HG02610 (cell line): ENCODE results near the gene NUDT4.

Source experiments
- ATAC-seq: cut with Tn5 transposase; IDR thresholded peaks from one replicate; pipeline ENCODE4 v1.9.1; 2021; ENCODE audit warnings: mild to moderate bottlenecking, moderate library complexity; ENCODE audit not compliant: unreplicated experiment

The NUDT4 gene

DNA sequence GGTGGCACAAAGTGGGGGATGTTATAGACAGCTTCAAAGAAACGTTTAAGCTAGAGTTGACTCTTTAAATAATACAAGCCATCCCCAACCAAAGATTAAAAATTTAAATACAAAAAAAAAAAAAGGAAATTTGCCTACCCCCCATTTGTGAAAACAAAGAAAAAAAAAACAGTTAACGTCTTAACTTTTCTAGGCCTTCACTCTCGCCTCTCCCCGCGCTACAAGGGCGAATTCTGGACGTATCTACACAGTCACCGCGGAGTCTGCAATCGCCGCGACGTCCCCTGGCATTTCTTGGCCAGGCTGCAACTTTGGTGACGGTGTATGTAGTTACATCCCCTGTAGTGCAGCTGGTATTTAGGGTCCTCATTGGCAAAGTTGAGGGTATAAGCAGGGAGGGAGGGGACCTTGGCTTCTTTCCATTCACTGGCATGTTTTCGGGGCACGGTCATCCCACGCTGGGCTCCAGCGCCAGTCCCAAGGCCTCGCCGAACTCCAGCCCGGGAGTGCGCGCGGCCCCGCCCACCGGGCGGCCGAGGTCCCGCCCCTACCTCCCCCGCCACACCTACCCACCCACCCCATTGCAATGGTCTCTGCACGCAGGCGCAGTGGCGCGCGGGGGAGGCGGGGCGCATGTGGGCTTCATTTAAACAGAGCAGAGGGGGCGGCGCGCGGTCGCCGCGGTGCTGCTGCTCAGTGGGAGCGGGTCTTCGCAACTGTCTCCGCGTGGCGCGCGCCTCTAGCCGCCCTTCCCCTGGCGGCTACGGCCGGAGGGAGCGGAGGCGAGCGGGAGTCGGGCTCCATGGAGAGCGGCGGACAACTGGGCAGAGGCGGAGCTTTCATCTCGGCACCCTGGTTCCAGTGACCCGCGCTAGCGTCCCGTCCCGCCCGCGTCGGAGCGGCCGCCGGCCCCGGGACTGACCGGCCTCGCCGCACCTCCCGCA, at the start of gene NUDT4:
Gene NUDT4 (plus strand): TSS at position 674 of the 944 bp plus-strand sequence. CDS start 398 bp downstream, outside the sequence.
- peak; percentile 69 for ATAC-seq

DNA sequence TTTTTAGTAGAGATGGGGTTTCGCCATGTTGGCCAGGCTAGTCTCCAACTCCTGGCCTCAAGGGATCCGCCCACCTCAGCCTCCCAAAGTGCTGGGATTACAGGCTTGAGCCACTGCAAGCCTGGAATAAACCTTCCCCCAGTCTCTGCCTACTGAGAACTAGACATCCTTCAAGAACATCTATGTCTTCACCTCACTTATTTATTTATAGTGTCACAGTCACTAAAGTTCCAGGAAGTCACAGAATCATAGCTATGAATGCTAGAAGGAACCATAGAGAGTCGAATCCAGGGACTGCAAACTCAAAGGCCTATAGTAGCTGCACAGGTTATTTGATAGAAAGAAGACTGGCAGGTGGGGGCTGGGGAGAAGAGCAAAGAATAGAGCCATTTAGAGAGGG, 44.7 kb upstream of the NUDT4 start:
- no peak for ATAC-seq

DNA sequence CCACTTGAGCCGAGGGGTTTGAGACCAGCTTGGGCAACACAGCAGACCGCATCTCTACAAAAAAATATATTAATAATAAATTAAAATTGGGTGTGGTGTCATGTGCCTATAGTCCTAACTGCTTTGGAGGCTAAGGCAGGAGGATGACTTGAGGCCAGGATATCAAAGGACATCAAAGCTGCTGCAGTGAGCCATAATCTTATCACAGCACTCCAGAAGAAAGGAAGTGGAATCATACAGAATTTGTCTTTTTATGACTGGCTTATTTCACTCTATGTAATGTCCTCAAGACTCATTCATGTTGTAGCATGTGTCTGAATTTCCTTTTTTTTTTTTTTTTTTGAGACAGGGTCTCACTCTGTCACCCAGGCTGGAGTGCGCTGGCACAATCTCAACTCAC, 43.9 kb upstream of the NUDT4 start:
- ATAC-seq, result no peak

DNA sequence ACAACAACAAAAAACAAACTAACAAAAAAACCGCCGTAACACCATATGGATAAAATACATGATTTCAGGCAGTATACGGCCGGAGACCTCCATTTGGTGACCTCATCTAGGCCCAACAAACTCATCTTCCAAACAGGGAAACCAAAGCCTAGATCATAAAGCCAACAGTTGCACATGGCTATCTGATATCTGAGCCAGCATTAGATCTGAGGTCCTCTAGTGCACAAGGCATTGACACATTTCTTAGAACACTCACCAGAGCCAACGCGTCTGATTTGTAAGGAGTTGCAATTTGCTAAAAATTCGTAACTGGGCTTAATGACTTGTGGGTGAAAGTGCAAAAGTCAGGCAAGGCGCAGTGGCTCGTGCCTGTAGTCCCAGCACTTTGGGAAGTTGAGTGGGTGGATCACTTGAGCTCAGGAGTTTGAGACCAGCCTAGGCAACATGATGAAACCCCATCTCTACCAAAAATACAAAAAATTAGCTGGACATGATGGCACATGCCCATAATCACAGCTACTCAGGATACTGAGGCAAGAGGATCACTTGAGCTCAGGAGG, 42.0 kb upstream of the NUDT4 start:
- ATAC-seq, result no peak

DNA sequence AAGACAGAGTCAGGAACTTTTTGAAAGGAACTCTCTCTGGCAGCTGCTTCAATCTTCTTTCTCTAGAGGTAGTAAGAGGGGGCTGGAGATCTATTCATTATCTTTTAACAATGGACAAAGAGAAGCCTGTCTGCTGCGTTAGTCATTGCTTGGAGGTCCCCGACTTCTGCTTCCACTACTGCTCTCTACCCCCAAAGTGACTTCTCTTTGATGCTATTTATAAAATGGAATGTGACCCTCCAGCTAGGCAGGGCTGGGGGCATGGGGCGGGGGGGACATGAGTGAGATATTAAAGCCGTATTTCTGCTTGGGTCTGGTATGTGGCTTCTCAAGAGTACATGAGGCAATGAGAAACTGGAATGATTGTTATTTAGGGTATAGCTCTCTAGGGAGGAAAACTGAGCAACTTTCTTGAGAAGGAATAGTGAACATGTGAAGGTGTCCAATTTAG, 41.4 kb upstream of the NUDT4 start:
- ATAC-seq, result no peak

DNA sequence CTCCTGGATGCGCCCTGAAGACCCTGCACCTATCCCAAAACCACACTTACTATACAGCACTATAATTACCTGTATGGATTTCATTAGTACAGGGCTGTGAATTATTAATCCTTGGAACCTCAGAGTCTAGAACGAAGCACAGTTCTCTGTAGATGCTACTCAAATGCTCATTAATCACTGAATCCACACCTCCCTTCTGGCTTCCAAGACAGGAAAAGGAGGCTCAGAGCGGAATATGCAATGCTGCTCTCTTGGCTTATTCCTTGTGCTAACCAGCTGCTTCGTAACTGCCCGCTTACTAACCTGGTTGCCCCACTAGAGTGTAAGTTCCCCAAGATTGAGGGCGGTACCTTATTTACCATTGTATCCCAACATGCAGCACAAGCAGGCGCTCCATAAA, 39.1 kb upstream of the NUDT4 start:
- ATAC-seq, result no peak

DNA sequence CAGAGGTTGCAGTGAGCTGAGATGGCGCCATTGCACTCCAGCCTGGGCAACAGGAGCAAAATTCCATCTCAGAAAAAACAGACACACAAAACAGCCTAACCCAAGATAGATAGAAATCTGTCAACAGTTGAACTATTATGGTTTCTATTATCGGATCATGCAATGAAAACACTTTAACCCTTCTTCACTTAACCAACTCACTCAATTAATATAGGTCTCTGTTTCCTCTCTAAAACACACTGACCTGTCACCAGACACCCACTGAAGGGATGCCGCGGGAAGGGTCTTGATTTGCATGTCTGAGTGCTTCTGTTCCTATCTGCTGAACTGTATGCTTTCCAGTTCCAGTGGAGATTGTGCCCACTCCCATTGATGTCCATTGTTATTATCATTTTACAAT, 38.0 kb upstream of the NUDT4 start:
- ATAC-seq, result no peak

DNA sequence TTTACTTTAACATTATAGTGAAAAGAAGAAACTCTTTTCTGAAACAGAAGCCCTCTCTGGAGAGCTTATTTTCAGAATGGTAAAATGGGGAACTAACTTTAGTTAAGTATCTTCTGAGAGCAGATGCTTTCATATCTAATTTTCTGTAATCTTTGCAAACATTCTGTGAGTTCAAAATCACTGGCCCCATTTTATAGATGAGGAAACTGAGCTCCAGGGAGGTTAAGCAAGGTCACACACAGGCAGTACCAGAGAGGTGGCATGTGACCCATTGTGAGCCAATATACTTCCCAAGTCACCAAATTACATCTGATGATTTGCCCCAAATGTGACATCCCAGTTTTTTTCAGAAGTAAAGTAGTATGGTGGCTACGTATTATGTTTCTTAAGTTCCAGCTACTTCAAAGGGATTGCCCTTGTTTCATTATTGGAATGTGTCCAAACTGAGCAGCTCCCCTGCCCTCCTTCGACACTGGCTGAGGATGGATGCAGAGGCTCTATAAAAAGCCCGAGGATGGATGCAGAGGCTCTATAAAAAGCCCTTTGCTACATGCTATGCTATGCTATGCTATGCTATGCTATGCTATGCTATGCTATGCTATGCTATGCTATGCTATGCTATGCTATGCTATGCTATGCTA, 36.2 kb upstream of the NUDT4 start:
- no peak for ATAC-seq

DNA sequence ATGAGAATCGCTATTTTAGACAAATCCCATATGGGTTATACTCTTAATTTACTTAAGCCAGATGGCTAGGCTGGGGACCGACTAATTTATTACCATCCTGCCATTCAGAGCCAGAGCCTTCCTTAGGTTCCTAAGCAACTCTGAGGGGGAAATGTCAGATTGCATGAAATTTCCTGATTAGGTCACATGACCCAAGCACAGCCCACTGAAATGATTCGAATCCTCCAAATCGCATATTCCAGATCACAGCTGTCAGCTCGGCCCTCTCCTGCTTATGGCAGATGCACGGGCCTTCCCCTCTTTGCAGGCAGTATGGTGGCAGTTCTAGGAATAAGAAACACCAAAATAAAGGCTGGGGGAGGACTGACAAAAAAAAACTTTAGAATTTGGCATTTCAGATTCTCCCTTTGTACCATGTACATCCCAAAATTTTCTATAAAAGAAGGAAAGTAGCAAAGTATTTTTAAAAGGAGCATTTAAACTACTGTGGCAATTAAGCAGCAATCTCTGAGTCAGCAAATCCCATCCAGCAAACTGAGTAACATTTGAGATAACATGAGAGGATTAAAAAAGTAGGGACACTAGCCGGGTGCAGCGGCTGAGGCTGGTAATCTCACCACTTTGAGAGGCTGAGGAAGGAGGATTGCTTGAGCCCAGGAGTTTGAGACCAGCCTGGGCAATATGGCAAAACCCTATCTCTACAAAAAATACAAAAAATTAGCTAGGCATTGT, 30.5 kb upstream of the NUDT4 start:
- no peak for ATAC-seq

DNA sequence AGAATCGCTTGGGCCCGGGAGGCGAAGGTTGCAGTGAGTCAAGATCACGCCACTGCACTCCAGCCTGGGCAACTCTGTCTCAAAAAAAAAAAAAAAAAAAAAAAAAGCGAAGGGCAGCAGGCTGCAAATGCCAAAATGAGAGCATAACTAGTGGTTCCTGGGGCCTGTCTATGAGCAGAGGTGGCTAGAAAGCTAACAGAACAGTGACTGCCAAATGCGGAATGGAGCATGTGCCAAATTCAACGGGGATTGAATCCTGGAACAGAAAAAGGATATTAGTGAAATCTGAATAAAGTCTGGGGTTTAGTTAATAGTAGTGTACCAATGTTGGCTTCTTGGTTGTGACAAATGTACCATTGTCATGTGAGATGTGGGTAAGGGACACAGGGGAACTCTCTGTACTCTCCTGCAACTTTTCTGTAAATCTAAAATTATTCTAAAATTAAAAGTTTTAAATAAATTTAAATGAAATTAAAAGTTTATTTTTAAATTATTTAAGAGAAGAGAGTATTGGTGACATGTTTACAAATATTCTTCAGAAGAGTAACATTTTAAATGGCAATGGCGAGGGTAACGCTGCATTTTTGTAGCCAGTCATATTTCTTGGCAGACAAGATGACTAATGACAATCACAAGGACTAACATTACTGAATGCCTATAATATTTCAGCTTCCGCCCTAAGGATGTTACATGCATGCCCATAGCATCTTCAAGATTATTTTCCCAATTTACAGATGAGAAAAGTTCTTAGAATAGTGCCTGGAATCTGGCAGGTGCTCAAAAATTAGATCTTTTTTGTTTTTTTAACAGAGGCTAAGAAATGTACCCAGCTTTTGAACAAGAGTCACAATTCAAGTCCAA, 28.9 kb upstream of the NUDT4 start:
- ATAC-seq, result no peak

DNA sequence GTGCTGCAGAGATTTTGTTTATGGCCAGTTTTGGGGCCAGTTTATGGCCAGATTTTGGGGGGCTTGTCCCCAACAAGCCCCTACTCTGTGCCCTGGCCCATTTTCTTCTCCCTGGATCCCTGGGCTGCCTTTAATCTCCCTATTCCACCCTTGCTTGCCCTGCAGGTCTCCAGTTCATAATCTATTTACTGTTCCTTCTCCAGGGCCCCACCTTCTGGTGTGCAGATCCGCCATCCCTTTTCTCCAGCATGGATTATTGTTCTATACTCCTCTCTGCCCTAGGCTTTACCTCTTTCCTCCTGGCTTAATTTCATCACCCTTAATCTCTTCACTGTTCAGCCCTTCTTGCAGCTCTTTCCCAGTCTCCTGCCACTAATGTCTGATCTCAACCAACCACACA, 26.0 kb upstream of the NUDT4 start:
- ATAC-seq, result no peak

DNA sequence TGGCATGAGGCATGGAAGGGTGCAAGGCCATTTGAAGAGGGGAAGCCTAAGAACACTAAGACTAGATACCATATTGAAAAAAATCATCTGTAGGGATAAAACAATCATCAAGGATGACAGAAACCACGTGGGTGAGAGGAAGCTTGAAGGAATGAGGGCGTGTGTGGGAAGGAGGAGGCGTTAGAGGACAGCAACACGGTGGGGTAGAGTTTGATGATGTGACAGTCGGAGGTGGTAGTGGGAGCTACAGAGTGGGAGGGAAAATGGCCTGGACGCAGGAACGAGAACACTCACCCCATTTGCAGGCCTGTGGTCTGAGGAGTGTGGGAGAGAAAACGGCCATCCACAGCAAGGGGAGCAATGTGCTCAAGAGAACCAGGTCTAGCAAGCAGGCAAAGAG, 25.4 kb upstream of the NUDT4 start:
- no peak for ATAC-seq

DNA sequence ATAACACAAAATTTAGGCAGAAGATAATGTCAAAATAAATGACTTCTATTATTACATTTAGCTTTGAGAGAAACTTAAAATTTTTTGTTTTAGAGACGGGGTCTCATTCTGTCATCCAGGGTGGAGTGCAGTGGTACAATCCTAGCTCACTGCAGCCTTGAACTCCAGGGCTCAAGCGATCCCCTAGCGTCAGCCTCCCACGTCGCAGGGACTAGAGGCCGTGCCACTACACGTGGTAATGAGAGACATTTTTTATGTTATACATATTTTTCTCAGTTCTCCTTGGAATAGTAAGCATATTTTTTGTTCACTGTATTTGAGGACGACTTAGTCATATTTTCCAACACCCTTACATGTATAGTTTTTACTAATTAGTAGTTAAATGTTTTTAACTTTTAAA, 21.5 kb upstream of the NUDT4 start:
- ATAC-seq, result no peak

DNA sequence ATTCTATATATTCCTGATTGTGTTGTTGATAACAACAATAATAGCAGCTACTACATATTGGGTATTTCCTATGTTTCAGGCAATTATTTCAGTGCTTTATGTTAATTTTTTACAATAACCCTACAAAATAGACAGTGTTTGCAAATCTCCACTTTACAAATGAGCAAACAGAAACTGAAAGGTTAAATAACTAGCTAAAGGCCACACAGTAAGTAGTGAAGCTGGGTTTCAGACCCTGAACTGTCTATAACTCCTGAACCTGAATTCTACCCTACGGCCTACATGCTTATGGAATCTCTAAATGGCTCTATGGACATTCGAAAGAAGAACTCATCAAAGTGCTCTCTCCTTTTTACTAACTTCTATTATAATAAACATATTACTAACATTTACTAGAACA, 19.7 kb upstream of the NUDT4 start:
- ATAC-seq, result peak; percentile 69

DNA sequence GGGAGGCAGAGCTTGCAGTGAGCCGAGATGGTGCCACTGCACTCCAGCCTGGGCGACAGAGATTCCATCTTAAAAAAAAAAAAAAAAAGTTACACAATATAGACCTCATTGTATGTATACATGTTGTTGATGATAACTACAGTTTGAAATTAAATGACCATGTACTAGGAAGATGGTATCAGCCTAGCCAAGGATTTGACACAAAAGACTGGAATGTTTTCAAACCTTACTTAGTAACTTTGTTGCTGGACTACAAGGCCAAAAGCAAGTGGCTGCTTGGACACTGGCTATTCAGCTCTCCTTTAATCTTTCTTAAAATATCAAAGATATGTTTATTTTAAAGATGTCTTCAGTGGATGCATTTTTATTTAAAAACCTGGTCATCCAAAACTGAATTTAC, 18.9 kb upstream of the NUDT4 start:
- no peak for ATAC-seq

DNA sequence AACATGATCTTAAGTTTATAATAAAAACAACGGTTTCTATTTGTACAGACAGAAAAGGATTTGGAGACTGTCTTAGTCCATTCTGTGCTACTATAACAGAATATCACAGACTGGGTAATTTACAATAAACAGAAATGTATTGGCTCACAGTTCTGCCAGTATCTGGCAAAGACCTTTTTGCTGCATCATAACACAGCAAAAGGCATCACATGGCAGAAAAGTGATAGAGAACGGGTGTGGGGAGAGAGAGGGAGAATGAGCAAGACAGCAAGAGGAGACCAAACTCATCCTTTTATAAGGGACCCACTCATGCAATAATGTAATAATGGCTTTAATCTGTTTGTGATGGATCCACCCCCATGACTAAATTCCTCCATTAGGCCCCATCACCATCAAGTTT, 17.0 kb upstream of the NUDT4 start:
- no peak for ATAC-seq

DNA sequence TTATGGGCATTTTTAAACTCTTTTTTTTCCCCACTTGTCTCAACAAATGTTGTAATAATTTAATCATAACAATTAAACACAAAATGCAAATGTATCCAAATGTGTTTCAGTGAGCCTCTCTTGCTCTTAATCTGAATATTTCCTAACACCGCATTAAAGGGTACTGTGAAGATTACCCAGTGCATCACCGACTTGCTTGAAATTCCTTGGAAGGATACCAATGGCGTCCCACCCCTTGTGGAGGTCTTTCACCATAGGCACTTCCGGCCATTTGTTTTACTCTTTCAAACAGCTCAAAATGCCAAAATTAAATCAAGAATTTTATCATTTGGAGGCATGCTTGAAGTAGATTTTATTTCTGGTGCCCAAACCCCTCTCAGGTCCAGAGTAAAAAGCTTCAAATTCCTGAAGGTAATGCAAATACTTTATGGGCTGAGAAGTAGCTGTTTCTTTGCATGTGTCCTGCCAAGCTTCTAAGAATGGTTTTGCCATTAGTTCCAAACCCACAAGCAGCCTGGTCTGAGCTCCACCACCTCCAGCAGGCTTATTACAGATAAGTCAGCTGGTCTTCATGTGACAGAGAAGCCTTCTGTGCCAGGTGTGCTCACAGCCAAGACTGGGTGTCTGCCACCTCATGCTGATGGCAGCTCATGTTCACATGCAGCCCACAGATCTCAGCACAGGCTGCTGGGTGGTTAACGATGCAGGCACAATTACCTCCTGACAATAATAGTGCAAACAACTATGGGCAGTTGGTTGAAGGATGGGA, 16.4 kb upstream of the NUDT4 start:
- no peak for ATAC-seq

DNA sequence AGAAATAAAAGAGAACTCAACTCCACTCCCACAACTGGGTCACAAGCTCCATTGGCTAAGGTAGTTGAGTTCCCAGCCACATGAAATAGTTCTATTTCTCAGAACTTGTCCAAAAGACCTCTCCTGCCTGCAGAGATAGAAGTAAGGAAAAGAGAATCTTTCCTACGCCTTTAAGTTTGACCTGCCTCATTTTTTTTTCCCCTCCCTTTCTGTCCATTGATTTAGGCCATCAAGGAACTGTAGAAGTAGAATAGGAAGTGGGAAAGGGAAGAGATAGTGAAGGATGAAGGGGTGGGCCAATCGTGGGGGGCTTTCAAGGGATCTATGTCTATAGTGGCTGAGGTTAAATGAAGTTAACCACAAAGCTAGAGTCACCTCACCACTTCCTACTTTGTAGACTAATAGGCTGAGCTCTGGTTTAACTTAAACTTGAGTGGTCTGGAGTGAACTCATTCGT, 13.9 kb upstream of the NUDT4 start:
- ATAC-seq, result peak; percentile 80

DNA sequence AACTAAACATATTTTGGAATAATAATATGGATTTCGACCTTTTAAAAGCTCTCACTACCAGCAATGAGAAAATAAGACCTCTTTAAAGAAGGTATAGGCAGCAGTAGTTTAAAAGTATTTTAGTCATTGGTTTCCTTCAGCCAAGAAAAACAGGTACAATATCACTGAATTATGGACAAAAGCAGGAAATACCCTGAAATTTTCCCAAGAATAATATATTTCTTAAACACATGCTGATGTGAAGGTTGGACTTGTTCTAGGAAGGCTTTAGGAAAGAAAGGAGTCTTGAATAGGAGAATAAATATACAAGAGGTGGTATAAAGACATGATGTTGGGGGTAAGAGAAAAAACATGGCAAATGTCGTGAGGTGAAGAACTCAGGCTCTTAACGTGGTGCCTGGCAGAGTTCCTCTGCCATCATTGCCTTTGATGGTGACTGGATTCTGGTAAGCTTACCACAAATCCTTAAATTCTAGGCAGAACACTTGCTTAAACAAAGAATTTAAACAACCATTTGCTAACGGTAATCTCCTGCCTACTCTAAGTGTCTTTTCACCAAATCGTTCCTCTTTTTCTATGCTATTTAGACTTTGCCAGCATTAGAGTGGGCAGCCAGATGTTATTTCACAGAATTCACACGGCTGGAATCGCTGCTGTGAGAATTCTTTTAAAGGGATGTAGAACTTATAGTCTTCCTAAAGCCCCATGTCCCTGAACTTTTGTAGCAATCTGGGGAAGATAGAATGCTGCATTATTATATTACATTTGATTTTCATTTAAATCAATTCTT, 11.9 kb upstream of the NUDT4 start:
- ATAC-seq, result no peak
